Measurements from ENCODE around the gene LYPLAL1. TPM values are rescaled to one million over a fixed set of nuclear protein-coding genes. Genes with fewer than 3 reads are reported as not detected.

Gene LYPLAL1
- total RNA-seq, 1 donor from 2014 or later = 17.4 TPM

GRCh38 chr1:219160967-219161366 lies 12.7 kb upstream of the LYPLAL1 start:
- no peak overlapping the region for H3K27ac Mint-ChIP-seq (ENCODE audit: unreplicated experiment)
- no peaks in the 10 kb centered on the region for H3K9me3 Mint-ChIP-seq (ENCODE audit: unreplicated experiment)
- H3K4me1 Mint-ChIP-seq (ENCODE audit: low read depth, unreplicated experiment) = no peaks in the 10 kb centered on the region
- H3K36me3 Mint-ChIP-seq (ENCODE audit: unreplicated experiment) = no peaks in the 10 kb centered on the region
- no peak for TF ChIP-seq CTCF (IDR thresholded peaks at IDR 0.05; ENCODE audit: partially characterized antibody, unreplicated experiment)
- no peak for DNase-seq
- no peaks in the 10 kb centered on the region for H3K27me3 Mint-ChIP-seq (ENCODE audit: unreplicated experiment)
- H3K4me3 Mint-ChIP-seq (ENCODE audit: unreplicated experiment) = no peak overlapping the region

- Mint-ChIP-seq H3K4me3 (ENCODE audit: unreplicated experiment) (no peak overlapping the region), H3K9me3 (ENCODE audit: unreplicated experiment) (no peaks in the 10 kb centered on the region), H3K27me3 (ENCODE audit: unreplicated experiment) (no peaks in the 10 kb centered on the region), H3K36me3 (ENCODE audit: unreplicated experiment) (no peaks in the 10 kb centered on the region), H3K4me1 (ENCODE audit: low read depth, unreplicated experiment) (no peaks in the 10 kb centered on the region), H3K27ac (ENCODE audit: unreplicated experiment) (no peak overlapping the region)
- no peak for DNase-seq
- TF ChIP-seq CTCF (IDR thresholded peaks at IDR 0.05; ENCODE audit: partially characterized antibody, unreplicated experiment) = no peak
Observed at GRCh38 chr1:219161371-219161770, 12.3 kb upstream of the LYPLAL1 start.

- H3K27me3 Mint-ChIP-seq (ENCODE audit: unreplicated experiment) = no peaks in the 10 kb centered on the region
- DNase-seq = no peak
Observed at GRCh38 chr1:219163401-219163954, 10.2 kb upstream of the LYPLAL1 start.

GRCh38 chr1:219171192-219171935 lies 2.3 kb upstream of the LYPLAL1 start:
- Mint-ChIP-seq H3K4me3 (ENCODE audit: unreplicated experiment) (no peak overlapping the region), H3K27me3 (ENCODE audit: unreplicated experiment) (no peaks in the 10 kb centered on the region), H3K36me3 (ENCODE audit: unreplicated experiment) (no peaks in the 10 kb centered on the region), H3K27ac (ENCODE audit: unreplicated experiment) (no peak overlapping the region), H3K4me1 (ENCODE audit: low read depth, unreplicated experiment) (peaks cover 5% of the 10 kb centered on the region), H3K9me3 (ENCODE audit: unreplicated experiment) (peaks cover 2% of the 10 kb centered on the region)
- no peak for DNase-seq
- TF ChIP-seq CTCF (IDR thresholded peaks at IDR 0.05; ENCODE audit: partially characterized antibody, unreplicated experiment) = no peak

More at GRCh38 chr1:219163401-219163954, 10.2 kb upstream of the LYPLAL1 start:
- TF ChIP-seq CTCF (IDR thresholded peaks at IDR 0.05; ENCODE audit: partially characterized antibody, unreplicated experiment) = no peak
- Mint-ChIP-seq H3K4me3 (ENCODE audit: unreplicated experiment) (no peak overlapping the region), H3K9me3 (ENCODE audit: unreplicated experiment) (no peaks in the 10 kb centered on the region), H3K36me3 (ENCODE audit: unreplicated experiment) (no peaks in the 10 kb centered on the region), H3K4me1 (ENCODE audit: low read depth, unreplicated experiment) (no peaks in the 10 kb centered on the region), H3K27ac (ENCODE audit: unreplicated experiment) (no peak overlapping the region)

GRCh38 chr1:219172821-219173220 lies 857 bp upstream of the LYPLAL1 start:
- H3K9me3 Mint-ChIP-seq (ENCODE audit: unreplicated experiment) = peaks cover 4% of the 10 kb centered on the region
- no peak overlapping the region for H3K27ac Mint-ChIP-seq (ENCODE audit: unreplicated experiment)
- no peaks in the 10 kb centered on the region for H3K27me3 Mint-ChIP-seq (ENCODE audit: unreplicated experiment)
- H3K36me3 Mint-ChIP-seq (ENCODE audit: unreplicated experiment) = no peaks in the 10 kb centered on the region
- no peak for TF ChIP-seq CTCF (IDR thresholded peaks at IDR 0.05; ENCODE audit: partially characterized antibody, unreplicated experiment)
- no peak for DNase-seq
- peaks cover 5% of the 10 kb centered on the region for H3K4me1 Mint-ChIP-seq (ENCODE audit: low read depth, unreplicated experiment)
- H3K4me3 Mint-ChIP-seq (ENCODE audit: unreplicated experiment) = no peak overlapping the region

Measured in glutamatergic neuron (in vitro differentiated cells).